Vagina (tissue), 2 donors: ENCODE results near the gene INHBC. TPM values are rescaled to one million over a fixed set of nuclear protein-coding genes. Genes with fewer than 3 reads are reported as not detected.

Experiments
- DNase-seq, 2 donors: peaks; one replicate each; pipeline ENCODE4 v3.0.0-alpha.2; 2017; ENCODE audit errors: extremely low spot score in 2 of 2
- H3K27ac ChIP-seq: fragments of 200-600 bp; sonication (generic); one replicate; pipeline ENCODE4 v1.5.1; 2019
- H3K27me3 ChIP-seq: fragments of 200-600 bp; sonication (generic); one replicate; pipeline ENCODE4 v1.5.1; 2019
- H3K36me3 ChIP-seq, 2 donors: fragments of 200-600 bp; sonication (generic); one replicate each; pipeline ENCODE4 v1.5.1; 2017 to 2019
- H3K4me1 ChIP-seq: fragments of 200-600 bp; sonication (generic); one replicate; pipeline ENCODE4 v1.5.1; 2019
- H3K4me3 ChIP-seq, 2 donors: fragments of 200-600 bp; sonication (generic); 1 replicate in 1 of 2; 2 replicates in 1 of 2; pipeline ENCODE4 v1.5.1; 2016 to 2019
- H3K9me3 ChIP-seq: fragments of 200-600 bp; sonication (generic); one replicate; pipeline ENCODE4 v1.5.1; 2019
- POLR2A ChIP-seq, 2 donors: fragments of 450-650 bp; IDR thresholded peaks; one replicate each; pipeline ENCODE4 v1.6.1; 2017; ENCODE audit warnings: antibody characterized with exemption in 2 of 2, mild to moderate bottlenecking in 2 of 2, moderate library complexity in 2 of 2
- POLR2AphosphoS5 ChIP-seq, 2 donors: sonication (generic); formaldehyde crosslinking; IDR thresholded peaks; one replicate each; pipeline ENCODE4 v1.9.0; 2017; ENCODE audit warnings: antibody characterized with exemption in 2 of 2, mild to moderate bottlenecking in 2 of 2, low read depth in 1 of 2; ENCODE audit not compliant: insufficient read depth in 1 of 2
- intact Hi-C: fragments of 100-400 bp; cut with DNase I; formaldehyde crosslinking; loops from one replicate; pipeline ENCODE4 v1.15.1; 2023
- total RNA-seq: library from RNA; depleted of rRNA; stranded (reverse); fragments of >200 nt; gene quantifications from one replicate; pipeline ENCODE4 v1.2.3, GENCODE V29; 2016
- TF ChIP-seq, protein P1 (sequence below), 3 experiments: fragments of 450-650 bp in 2 of 3; fragments of 200-600 bp in 1 of 3; sonication (generic) in 1 of 3; IDR thresholded peaks; one replicate each; pipeline ENCODE4 v1.5.1; 2017 to 2019; ENCODE audit warnings: antibody characterized with exemption in 3 of 3, mild to moderate bottlenecking in 2 of 3, moderate library complexity in 2 of 3

The INHBC gene
- total RNA-seq, 1 donor from 2014 or later, result not detected

DNA sequence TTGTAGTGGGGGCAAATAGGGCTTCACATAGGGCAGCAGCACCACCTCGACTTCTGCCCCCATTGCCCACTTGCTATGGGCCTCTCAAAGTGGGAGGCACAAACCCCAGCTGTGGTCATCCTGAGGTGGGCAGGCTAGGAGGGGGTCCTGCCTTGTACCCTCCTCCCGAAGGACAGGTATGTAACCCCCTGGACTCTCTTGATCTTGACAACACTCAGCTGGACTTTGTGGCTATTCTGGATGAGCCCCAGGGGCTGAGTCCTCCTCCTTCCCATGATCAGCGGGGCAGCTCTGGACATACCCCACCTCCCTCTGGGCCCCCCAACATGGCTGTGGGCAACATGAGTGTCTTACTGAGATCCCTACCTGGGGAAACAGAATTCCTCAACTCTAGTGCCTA, 37.1 kb downstream of the INHBC start:
- no peak for DNase-seq
- intact Hi-C loops, result no loop called here
- Histone ChIP-seq H3K27ac (no peak overlapping the region), H3K36me3 (no peaks in the 10 kb centered on the region), H3K4me1 (peaks cover 18% of the 10 kb centered on the region), H3K27me3 (peaks cover 12% of the 10 kb centered on the region), H3K9me3 (no peaks in the 10 kb centered on the region), H3K4me3 (no peak overlapping the region)
- TF ChIP-seq, protein P1, sequence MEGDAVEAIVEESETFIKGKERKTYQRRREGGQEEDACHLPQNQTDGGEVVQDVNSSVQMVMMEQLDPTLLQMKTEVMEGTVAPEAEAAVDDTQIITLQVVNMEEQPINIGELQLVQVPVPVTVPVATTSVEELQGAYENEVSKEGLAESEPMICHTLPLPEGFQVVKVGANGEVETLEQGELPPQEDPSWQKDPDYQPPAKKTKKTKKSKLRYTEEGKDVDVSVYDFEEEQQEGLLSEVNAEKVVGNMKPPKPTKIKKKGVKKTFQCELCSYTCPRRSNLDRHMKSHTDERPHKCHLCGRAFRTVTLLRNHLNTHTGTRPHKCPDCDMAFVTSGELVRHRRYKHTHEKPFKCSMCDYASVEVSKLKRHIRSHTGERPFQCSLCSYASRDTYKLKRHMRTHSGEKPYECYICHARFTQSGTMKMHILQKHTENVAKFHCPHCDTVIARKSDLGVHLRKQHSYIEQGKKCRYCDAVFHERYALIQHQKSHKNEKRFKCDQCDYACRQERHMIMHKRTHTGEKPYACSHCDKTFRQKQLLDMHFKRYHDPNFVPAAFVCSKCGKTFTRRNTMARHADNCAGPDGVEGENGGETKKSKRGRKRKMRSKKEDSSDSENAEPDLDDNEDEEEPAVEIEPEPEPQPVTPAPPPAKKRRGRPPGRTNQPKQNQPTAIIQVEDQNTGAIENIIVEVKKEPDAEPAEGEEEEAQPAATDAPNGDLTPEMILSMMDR (IDR thresholded peaks at IDR 0.05), result no peak
- TF ChIP-seq POLR2A (IDR thresholded peaks at IDR 0.05), result no peak
- no peak for TF ChIP-seq POLR2AphosphoS5 (IDR thresholded peaks at IDR 0.05; ENCODE audit: insufficient read depth in 1 of 2, low read depth in 1 of 2)

DNA sequence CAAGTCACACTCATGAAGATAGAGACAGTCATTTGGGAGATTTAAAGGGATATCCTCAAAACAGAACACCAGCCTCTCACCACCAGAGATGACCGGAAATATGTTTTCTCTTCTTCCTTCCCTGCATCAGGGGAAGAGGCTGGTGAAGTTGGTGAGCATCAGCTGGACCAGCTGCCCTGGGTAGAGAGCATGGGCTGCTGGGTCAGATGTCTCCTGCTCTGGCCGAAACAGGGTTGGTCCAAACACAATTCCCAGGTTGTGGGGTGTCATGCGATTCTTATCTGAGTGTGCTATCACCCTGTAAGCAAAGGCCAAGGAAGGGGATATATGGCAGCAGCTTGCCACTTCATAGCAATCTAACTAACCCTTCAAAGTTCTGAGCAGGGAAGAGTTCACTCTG, 37.8 kb downstream of the INHBC start:
- Histone ChIP-seq H3K9me3 (no peaks in the 10 kb centered on the region), H3K27me3 (peaks cover 12% of the 10 kb centered on the region), H3K4me1 (peaks cover 18% of the 10 kb centered on the region), H3K36me3 (no peaks in the 10 kb centered on the region), H3K27ac (no peak overlapping the region), H3K4me3 (no peak overlapping the region)
- intact Hi-C loops, result no loop called here
- DNase-seq, result no peak
- TF ChIP-seq POLR2A (IDR thresholded peaks at IDR 0.05) (no peak), POLR2AphosphoS5 (IDR thresholded peaks at IDR 0.05; ENCODE audit: insufficient read depth in 1 of 2, low read depth in 1 of 2) (no peak)
- TF ChIP-seq, protein P1 (IDR thresholded peaks at IDR 0.05), result no peak

DNA sequence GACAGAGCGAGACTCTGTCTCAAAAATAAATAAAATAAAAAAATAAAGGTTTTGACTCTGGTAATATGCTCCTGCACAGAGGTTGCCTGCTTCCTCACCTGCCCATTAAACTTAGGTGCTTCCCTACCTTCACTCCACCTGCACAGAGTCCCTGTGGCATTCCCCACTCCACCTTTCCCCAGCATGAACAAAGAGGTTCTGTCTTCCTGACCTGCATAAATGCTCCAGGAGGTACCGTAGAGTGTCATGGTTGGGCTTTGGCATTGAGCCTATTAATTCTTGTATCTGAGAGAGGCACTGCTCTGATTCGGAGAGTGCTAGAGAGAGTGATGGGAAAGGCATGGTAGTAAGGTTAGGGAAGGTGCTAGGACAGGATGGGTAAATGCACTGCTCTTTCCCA, 38.8 kb downstream of the INHBC start:
- H3K4me1 ChIP-seq, result peaks cover 18% of the 10 kb centered on the region
- H3K36me3 ChIP-seq, result no peaks in the 10 kb centered on the region
- peaks cover 12% of the 10 kb centered on the region for H3K27me3 ChIP-seq
- H3K4me3 ChIP-seq, result no peak overlapping the region
- H3K27ac ChIP-seq, result no peak overlapping the region
- no peaks in the 10 kb centered on the region for H3K9me3 ChIP-seq
- intact Hi-C loops, result no loop called here
- no peak for TF ChIP-seq POLR2A (IDR thresholded peaks at IDR 0.05)
- TF ChIP-seq, protein P1 (IDR thresholded peaks at IDR 0.05), result no peak
- TF ChIP-seq POLR2AphosphoS5 (IDR thresholded peaks at IDR 0.05; ENCODE audit: insufficient read depth in 1 of 2, low read depth in 1 of 2), result no peak
- DNase-seq, result no peak

DNA sequence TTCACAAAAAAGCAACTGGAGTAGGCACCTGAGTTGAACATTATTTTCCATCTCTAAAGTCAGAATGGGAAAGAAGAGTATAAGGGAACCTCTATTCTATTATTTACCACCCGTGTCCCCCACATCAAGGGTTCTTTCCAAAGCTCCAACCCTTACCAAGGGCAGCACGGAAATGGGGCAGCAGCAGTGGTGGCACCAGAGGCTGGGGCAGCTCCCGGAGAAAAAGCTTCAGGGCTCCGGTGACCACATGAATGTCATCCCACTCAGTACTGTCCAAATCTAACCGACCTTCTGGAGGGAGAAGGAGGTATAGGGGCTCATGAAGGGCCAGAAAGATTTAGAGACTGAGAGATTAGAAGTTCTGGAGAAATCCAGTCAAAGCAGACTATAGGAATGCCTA, 39.3 kb downstream of the INHBC start:
- H3K36me3 ChIP-seq, result no peaks in the 10 kb centered on the region
- TF ChIP-seq POLR2AphosphoS5 (IDR thresholded peaks at IDR 0.05; ENCODE audit: insufficient read depth in 1 of 2, low read depth in 1 of 2) (no peak), POLR2A (IDR thresholded peaks at IDR 0.05) (no peak)
- TF ChIP-seq, protein P1 (IDR thresholded peaks at IDR 0.05), result no peak
- no peaks in the 10 kb centered on the region for H3K9me3 ChIP-seq
- H3K4me3 ChIP-seq, result no peak overlapping the region
- no peak for DNase-seq
- peaks cover 18% of the 10 kb centered on the region for H3K4me1 ChIP-seq
- H3K27ac ChIP-seq, result no peak overlapping the region
- H3K27me3 ChIP-seq, result peaks cover 12% of the 10 kb centered on the region
- intact Hi-C loops, result no loop called here

DNA sequence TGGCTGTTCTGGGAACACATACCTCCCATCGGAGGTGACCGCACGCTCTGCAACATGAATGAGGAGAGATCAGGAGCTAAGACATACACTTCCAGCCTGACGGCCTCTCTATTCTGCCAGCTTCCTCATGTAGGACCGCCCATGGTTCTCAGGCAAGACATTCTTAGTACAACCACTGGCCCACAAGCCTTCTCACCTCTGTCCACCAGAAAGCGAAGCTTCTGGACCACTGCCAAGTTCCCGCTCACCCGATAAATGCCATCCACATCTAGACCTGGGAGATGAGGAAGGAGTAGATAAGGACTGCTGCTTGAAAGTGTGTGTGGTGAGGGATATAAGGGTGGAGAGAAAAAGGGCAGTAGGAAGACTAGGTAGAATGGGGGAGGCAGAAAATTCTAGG, 39.8 kb downstream of the INHBC start:
- Histone ChIP-seq H3K4me3 (no peak overlapping the region), H3K27me3 (peaks cover 12% of the 10 kb centered on the region), H3K9me3 (no peaks in the 10 kb centered on the region), H3K4me1 (peaks cover 18% of the 10 kb centered on the region), H3K36me3 (no peaks in the 10 kb centered on the region), H3K27ac (no peak overlapping the region)
- intact Hi-C loops, result no loop called here
- no peak for TF ChIP-seq POLR2AphosphoS5 (IDR thresholded peaks at IDR 0.05; ENCODE audit: insufficient read depth in 1 of 2, low read depth in 1 of 2)
- TF ChIP-seq POLR2A (IDR thresholded peaks at IDR 0.05), result no peak
- TF ChIP-seq, protein P1 (IDR thresholded peaks at IDR 0.05), result no peak
- DNase-seq, result no peak
